NCI-H1092 (cell line): ENCODE measurements around the gene GABARAP.

Source experiments
- DNase-seq: peaks from one replicate; lab custom pipeline; 2025; lab: John Stamatoyannopoulos, UW

Gene GABARAP

GRCh38 chr17:7207120-7208001 is 34.9 kb downstream of the GABARAP start:
- DNase-seq, result no peak

DNA sequence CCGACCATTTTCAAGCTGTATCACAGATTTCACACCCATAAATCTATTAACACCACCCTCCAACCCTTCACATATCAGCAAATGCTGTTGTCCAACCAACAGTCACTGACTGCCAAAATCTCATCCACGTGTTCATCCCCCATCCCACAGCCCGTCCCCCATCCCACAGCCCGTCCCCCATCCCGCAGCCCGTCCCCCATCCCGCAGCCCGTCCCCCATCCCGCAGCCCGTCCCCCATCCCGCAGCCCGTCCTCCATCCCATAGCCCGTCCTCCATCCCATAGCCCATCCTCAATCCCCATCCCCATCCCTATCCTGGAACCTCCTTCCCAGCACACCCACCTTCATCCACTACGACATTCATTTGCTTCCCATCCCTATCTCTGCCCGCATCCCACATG is 36.7 kb downstream of the GABARAP start:
- no peak for DNase-seq

GRCh38 chr17:7204828-7205461 is 37.3 kb downstream of the GABARAP start:
- peak; percentile 91 for DNase-seq

GRCh38 chr17:7204336-7204735 is 37.9 kb downstream of the GABARAP start:
- no peak for DNase-seq

DNA sequence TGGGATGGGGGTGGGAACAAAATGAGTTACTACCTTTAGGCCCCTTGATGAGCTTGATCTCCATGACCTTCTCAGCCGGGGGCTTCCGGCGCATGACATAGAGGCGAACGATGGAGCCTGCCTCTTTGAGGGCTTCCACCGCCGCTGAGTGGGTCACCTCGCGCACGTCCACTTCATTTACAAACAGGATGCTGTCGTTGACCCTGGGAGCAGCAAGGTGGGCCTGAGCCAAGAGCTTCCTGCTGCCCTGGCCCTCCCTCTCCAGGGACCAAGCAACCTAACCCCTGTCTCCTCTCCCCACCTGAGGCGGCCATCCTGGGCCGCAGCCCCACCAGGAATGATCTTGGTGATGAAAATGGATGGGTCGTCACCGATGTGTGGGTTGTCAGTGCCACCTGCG is 38.9 kb downstream of the GABARAP start:
- DNase-seq, result no peak

GRCh38 chr17:7196651-7197401 is 45.4 kb downstream of the GABARAP start:
- no peak for DNase-seq

DNA sequence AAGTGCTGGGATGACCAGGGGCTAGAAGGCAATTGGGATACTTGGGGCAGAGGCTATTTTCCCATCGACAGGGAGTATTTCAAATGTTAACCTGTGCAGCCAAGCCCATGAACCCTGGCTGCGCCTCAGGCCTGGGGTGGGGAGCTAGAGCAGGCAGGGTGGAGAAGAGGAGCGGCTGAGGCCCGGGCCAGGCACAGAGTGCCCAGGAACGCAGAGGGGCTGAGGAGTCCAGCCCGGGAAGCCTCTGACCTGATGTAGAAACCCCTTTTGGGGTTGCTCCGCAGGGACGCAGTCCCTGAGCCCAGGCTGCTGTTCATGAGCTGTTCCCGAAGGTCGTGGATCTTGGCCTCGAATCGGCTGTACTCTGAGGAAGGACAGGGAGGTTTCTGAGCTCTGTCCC is 46.3 kb downstream of the GABARAP start:
- no peak for DNase-seq

DNA sequence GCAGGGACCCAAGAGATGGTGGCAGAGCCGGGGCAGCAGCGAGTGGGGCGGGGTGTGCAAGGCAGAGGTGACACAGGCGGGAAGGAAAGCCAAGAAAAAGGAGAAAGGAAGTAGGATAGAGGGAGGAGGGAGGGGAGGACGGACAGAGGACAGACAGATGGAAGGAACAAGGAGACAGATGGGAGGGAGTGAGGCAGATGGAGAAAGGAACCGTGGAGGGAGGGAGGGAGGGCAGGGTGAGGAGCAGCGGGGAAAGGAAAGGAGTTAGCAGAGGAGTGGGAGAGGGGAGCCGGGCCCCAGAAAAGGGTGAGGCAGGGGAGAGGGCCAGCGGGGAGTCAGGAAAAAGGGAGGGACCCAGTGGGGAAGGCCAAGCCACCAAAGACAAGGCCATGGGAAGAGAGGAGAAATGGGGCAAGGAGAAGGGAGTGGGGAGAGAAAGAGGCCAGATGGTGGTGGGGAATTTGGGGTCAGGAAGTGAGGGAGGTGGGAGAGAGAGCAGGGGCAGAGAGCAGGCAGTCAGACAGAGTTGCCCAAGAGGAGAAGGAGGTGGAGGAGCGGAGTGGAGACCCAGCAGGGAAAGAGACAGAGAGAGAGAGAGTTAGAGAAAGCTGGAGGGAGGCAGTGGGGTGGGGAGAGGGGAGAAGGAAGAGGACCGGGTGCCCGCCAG is 49.8 kb downstream of the GABARAP start:
- no peak for DNase-seq

- no peak for DNase-seq
These were observed 50.5 kb downstream of the GABARAP start for GRCh38 chr17:7191571-7192270.

GRCh38 chr17:7191069-7191468 is 51.2 kb downstream of the GABARAP start:
- DNase-seq, result no peak

DNA sequence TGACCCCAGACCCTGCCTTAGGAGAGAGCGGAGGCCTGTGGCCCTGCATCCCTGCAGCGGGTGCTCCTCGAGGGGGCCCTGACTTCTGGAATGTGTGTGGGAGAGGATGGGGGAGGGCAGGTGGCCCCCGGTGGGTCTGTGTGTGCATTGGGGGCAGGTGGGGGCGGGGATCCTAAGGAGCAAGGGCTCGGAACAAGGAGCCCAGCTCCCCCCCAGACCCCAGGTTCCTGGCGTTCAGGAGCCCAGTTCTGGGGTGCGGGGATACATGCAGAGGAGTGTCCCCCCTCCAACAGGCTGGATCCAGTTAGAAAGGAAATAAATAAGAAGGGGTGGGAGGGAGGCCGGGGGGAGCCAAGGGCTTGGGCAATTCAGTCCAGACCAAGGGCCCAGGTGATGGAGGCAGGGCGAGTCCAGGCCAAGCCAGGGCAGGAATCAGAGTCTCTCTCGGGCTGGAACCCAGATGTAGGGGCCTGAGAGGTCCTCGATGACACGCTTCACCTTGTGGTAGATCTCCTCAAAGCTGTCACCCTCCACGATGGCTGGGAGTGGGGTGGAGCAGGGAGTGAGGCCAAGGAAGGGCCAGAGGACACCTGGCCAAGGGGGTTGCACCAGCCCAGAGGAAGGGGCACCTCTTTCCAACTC is 51.9 kb downstream of the GABARAP start:
- no peak for DNase-seq
